Astrocyte of the hippocampus (primary cell): ENCODE measurements around the gene ATXN1.

Experiments
- DNase-seq: peaks from one replicate; pipeline ENCODE4 v3.0.0; 2011; ENCODE audit warnings: low read depth, low spot score

Gene ATXN1

DNA sequence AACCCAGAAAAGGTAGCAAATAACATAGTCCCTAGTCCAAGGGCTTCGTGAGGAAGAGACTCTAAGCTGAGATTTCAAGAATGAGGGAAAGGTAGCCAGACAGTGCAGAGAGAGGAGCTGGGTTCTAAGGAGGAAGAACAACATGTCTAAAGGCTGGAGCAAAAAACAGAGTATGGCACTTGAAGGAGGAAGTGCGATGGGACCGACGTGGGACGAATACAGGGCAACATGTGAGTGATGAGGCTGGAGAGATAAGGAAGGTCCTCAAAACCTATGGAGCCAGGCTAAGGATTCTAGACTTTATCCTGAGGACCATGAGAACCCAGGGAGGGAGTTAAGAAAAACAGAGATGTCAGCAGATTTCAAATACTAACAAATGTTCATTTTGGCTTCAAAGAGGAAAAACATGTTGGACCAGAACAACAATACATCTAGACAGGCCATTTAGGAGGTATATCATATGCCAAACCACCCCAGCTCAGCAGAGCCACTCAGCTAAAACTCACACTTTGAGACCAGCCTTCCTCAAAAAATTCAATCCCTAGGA, 17.5 kb downstream of the ATXN1 start:
- DNase-seq = no peak

DNA sequence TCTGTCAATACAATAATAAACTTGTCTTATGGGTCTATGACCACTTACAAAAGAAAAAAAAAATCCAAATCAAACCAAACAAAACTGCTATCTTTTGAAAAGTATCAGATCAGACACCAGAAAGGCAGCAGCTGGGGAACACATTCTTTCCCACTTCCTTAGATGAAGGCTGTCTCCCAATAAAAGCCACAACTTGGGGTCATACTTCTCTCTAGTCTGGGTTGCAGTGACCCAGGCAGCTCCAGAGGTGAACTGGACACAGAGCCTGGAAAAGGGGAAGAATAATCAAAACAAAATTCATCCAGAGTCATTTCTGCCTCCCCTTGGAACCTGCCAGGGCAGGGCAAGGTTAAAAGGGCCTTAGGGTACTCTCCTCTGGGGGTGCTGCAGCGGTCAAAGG, 19.1 kb downstream of the ATXN1 start:
- DNase-seq = no peak

- peak; percentile 94 for DNase-seq
These were observed 19.9 kb downstream of the ATXN1 start for GRCh38 chr6:16741112-16742016.

- no peak for DNase-seq
These were observed 21.2 kb downstream of the ATXN1 start for GRCh38 chr6:16740097-16740496.

GRCh38 chr6:16739329-16739801, 21.9 kb downstream of the ATXN1 start:
- DNase-seq = peak; percentile 86

- no peak for DNase-seq
These were observed 23.3 kb downstream of the ATXN1 start for GRCh38 chr6:16737925-16738324.

- DNase-seq = peak; percentile 56
These were observed 24.1 kb downstream of the ATXN1 start for GRCh38 chr6:16736856-16737775.

DNA sequence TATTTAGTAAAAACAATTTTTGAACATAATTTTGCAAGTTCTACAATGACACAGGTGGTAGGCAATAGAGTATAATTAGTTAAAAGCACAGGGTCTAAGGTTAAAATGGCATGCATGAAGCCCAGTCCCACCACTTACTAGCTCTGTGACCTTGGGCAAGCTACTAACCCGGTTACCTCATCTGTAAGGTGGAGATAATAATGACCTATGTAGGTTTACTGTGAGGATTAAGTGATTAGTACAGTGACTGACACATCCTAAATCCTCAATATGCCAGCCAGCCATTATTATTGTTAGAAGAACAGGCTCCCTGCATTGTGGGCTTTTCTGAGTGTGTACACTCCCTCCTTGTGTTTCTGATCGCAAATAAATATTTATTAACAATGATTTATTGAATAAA, 26.2 kb downstream of the ATXN1 start:
- DNase-seq = no peak

DNA sequence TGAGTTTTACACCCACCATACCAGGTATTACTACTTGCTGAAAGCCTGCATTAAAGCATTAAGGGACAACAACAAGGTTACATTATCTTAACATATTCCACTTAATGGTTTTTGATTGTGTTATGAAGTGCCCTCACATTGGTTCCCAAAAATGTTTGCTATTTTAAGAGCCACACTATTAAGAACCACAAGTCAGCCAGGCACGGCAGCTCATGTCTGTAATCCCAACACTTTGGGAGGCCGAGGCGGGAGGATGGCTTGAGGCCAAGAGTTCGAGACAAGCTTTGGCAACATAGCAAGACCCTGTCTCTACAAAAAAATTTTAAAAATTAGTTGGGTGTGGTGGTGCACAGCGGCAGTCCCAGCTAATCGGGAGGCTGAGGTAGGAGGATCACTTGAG, 28.2 kb downstream of the ATXN1 start:
- peak; percentile 45 for DNase-seq

DNA sequence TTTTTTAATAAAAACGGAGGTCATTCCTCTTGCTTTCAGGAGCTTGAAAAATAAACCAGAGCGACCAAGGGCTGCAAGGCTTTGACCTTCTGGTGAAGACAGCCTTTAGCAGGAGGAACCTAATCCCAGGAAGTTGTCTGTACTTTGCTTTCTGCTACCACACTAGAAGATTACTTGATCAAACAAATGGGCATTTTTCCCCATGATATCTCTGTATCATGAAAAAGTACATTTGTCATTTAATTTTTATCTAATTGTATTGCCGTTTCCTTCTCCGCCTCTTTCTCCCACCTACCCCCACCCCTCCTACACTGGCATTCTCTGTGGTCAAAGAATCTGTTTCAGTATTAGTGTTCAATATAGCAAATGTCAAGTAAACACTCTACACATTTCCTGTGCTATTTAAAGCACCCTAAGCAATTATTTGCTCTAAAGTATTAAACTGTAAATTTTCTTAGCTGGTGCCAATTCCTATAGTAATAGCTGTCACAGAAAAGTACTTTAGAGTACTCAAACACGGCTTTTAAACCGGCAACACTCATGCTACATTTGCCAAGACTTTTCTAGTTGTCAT, 29.7 kb downstream of the ATXN1 start:
- no peak for DNase-seq

DNA sequence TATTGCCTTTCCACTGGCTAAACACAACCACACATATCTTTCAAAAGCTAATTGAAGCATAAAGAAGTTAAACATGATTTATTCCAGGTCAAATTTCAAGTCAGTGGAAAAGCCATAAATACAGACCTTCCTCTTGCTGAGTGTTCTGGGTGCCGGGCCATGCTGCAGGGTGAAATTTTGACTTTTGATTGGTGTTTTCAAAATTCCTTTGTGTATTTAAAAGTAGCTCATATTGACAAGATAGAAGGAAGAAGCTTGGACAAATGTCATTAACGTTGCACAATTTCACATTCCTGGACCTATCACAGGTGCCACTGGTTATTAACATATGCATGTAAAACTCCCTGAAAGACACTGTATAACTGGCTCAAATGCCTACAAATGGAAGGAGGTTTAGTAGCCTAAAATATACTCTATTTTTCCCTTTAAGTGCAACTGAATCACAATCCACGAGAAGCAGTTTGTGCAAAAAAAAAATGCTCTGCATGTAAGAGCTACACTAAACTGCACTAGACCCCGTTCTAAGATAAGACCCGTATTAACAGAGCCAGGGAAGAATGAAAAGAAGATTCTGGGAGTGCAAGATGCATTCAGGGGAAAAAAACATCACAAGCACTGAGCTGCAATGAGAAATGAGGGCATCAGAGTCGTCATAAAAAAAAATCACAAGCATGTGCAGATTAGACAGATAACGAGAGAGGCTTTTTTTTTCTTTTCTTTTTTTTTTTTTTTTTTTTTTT, 30.4 kb downstream of the ATXN1 start:
- DNase-seq = no peak

DNA sequence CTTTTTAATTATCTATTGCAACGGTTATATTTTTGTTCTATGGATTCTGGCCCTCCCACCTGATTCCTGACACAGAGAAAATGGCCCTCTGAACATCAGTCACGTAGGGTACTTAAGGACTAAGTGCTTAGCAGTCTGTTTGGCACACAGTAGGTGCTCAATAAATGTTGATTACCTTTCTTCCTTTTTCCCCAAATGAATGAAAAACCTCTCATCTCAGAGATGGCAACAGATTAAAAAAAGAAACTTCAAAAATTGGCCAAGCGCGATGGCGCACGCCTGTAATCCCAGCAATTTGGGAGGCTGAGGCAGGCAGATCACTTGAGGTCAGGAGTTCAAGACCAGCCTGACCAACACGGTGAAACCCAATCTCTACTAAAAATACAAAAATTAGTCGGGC, 31.5 kb downstream of the ATXN1 start:
- DNase-seq = no peak

DNA sequence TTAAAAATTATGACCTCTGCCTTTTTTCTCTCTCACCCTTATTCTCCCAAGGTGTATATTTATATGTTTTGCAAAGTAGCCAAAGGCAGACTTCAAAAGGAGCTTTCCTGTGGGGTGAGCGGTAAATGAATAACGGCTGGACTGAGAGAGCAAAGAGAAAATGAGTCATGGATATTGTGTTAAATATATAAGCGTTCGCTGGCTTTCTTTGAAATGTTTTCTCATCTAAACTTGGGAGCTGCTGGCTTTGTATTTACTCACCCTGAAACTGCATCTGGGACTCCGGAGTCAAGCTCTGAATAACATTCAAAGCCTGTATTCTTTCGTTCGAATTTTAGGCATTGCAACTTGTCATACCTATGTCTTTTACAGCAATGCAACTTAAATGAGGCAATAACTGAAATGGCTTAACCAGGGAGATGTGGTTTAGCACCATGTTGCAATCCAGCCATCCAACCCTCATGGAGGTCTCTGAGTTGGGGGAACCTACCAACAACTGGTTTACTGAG, 32.0 kb downstream of the ATXN1 start:
- DNase-seq = peak; percentile 57

DNA sequence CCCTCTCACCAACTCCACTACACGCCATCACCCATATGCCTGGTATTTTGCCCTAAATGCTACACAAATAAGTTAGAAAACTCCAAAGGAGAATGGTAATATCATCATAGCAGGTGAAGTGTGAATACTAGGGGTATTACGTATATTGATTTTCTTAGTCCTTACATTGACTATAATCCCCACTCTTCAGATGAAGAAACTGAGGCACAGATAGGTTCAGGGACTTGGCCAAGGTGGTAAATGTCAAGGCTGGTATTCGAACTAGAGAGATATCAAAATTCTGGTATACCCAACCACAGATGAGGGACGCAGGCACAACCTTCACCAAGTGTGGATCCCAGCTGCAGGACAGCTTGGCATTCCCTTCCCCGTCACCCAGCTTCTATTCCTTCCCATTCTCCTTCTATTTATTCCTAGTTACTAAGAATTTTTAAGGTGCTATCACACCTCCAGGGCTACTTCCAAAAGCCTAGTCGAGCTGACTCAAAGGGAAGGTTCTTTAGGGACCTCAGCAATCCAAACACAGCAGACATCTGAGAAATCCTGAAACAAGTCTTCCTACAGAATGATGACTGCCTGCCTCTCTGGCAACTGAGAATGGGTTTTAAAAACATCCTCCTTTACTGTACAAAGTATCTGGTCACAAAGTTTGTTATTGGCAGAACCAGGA, 32.6 kb downstream of the ATXN1 start:
- no peak for DNase-seq

DNA sequence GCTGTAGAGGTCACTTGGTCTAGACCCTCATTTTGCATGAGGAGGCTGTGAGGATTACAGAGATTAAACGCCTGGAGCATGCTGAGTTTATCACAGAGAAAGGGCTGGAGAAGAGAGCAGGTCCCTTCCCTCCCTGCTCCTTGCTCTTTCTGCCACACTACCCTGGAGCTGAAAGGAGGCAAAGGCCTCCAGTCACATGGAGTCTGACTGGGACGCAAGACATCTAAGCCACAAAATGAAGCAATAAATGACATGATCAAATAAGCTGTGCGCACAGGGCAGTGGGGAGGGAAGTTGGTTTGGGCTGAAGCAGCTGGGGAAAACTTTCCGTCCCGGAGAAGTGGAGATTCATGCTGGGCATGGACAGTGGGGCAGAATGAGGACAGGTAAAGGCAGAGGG, 33.3 kb downstream of the ATXN1 start:
- DNase-seq = no peak

DNA sequence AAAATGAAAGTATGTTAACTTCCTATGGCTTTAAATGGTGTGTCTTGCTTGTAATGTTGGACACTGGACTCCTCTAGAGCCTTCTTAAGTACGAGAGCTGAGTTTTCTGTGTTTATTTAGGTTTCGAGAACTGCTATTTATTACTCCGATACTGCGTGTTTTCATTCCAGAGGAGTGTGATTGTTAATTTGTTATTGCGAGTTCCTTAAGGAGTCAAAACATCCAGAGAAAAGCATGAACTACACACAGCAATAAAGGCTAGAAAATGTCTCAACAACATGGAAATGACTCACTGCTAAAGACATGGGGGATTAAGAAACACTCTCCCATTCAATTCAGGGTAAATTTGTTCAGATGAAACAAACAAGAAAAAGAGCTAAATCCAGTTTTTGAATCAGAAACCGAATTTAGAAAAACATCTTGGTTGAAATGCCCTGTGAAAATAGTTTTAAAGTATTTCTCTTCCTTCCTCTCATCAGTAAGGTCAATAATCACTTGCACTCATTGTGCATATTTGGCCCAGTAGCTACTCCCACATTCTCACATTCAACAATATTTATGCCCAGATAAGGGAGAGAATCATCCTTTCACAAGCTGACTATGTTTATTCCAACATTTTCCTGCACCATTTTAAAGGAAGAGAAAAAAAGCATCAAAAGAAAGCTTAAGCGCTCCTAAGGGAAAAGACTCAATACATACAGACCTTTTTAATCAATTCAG, 36.0 kb downstream of the ATXN1 start:
- peak; percentile 69 for DNase-seq

DNA sequence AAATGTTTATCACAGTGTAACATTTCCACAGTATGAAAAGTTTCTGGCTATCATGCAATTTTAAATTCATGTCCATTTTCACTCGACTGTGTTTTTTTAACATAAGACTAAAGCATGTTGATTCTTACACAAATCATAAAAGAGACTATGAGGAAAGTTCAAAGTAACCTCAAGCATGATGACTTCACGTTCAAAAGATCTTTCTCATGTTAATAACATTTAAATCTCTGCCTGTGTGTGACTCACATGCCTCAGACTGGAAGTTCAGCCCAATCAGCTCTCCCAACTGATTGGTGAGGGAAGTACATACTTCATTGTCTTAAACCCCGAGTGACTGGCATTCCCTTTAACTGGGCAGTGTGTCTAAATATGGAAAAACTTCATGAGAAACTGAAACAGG, 37.4 kb downstream of the ATXN1 start:
- peak; percentile 93 for DNase-seq

DNA sequence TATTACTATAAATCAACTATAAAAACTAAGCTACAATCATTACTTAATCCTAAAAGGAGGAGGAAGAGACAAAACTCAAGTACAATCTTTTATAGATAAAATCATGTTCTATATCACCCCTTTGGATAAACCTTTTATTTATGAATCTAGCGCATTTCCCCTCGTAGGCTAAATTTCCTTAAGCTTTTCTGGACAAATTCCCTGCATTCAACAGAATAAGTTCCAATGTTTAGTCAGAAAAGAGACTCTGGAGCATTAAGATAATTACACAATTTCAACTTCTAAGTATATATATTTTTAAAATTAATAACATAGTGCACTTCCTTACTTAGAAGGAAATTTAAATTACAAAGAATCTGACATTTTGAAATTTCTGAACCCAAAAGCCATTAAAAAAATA, 37.9 kb downstream of the ATXN1 start:
- DNase-seq = no peak

GRCh38 chr6:16722630-16723029, 38.6 kb downstream of the ATXN1 start:
- no peak for DNase-seq

DNA sequence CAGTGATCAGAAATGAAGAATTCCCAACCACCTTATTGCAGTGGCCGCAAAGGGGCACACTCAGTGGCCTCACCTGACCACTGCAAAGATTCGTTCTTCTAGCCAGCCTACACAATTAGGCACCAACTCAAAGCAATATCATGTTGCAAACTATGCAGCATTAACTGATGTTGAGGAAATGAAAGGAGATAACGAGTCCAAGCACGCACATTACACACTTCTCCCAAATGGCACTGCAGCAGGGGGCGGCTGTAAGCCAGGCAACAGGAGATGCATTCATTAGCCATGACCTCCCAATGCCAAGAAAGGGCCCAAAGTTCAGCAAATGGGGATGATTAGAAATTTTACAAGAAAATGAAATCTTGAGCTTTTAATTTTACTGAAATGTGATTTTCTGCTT, 39.3 kb downstream of the ATXN1 start:
- DNase-seq = no peak
